Placental epithelial cell (primary cell): Measurements from ENCODE around the gene RAP1GDS1. TPM values are rescaled to one million over a fixed set of nuclear protein-coding genes. Genes with fewer than 3 reads are reported as not detected.

ENCODE experiments used
- total RNA-seq: library from RNA; depleted of rRNA; stranded (reverse); fragments of >200 nt; gene quantifications from 2 replicates; pipeline ENCODE4 v1.2.3, GENCODE V29; 2012

Gene RAP1GDS1
- 22.8 and 33.6 TPM in 2 replicates for total RNA-seq

GRCh38 chr4:98260579-98261404 lies at the start of gene RAP1GDS1:
RAP1GDS1 (plus strand) TSS chr4:98261384; CDS start chr4:98261566, 182 bp downstream.

Other genes with a start within 250 kb of the RAP1GDS1 start
- 0.76 and 1.2 TPM in 2 replicates for gene STPG2, start 117.9 kb upstream of the RAP1GDS1 start, total RNA-seq